Spinal cord (tissue), 10 donors: ENCODE results near the gene MOCS3. TPM values are rescaled to one million over a fixed set of nuclear protein-coding genes. Genes with fewer than 3 reads are reported as not detected.
A peak's percentile ranks its signal among the peaks of the same experiment; 100 is the strongest.

ENCODE experiments used
- DNase-seq, 6 donors: peaks; one replicate each; pipeline versions ENCODE4 v3.0.0 to v3.0.0-alpha.2; 2013 to 2015; ENCODE audit warnings: low spot score in 6 of 6, low read depth in 4 of 6
- H3K27ac ChIP-seq: one replicate; pipeline ENCODE4 v1.5.1; 2013; ENCODE audit warnings: low read depth, low read length, control low read depth
- H3K27me3 ChIP-seq: one replicate; pipeline ENCODE4 v1.6.1; 2013; ENCODE audit warnings: low read length; ENCODE audit not compliant: control insufficient read depth, insufficient read depth
- H3K36me3 ChIP-seq: one replicate; pipeline ENCODE4 v1.6.1; 2013; ENCODE audit warnings: low read length; ENCODE audit not compliant: control insufficient read depth, insufficient read depth
- H3K4me1 ChIP-seq: one replicate; pipeline ENCODE4 v1.6.1; 2013; ENCODE audit warnings: low read length; ENCODE audit not compliant: control insufficient read depth, insufficient read depth
- H3K4me3 ChIP-seq: one replicate; pipeline ENCODE4 v1.5.1; 2013; ENCODE audit warnings: low read depth, low read length, control low read depth
- H3K9me3 ChIP-seq: one replicate; pipeline ENCODE4 v1.6.1; 2013; ENCODE audit warnings: low read length; ENCODE audit not compliant: control insufficient read depth, insufficient read depth
- WGBS: methylation state at CpG from one replicate; pipeline ENCODE4 v1.1.5; 2013; ENCODE audit warnings: missing lambda C conversion rate; ENCODE audit not compliant: insufficient coverage; 5-methylcytosine and 5-hydroxymethylcytosine counted together
- polyA plus RNA-seq, 2 donors: library from polyadenylated mRNA; unstranded; fragments of 120-200 nt; gene quantifications; one replicate each; pipeline ENCODE4 v1.2.1, GENCODE V29; 2013; ENCODE audit not compliant: insufficient read length in 2 of 2
- total RNA-seq, 2 donors: library from RNA; depleted of rRNA in 1 of 2; stranded (reverse); fragments of 120-200 nt in 1 of 2; fragments of >200 nt in 1 of 2; gene quantifications; one replicate each; pipeline versions ENCODE4 v1.2.3 to v1.2.4, GENCODE V29; 2013 to 2014
- donor health status: healthy.

The MOCS3 gene
- total and polyA plus RNA-seq, 4 donors, result 4.3 to 5.8 (median 5.3) TPM

DNA sequence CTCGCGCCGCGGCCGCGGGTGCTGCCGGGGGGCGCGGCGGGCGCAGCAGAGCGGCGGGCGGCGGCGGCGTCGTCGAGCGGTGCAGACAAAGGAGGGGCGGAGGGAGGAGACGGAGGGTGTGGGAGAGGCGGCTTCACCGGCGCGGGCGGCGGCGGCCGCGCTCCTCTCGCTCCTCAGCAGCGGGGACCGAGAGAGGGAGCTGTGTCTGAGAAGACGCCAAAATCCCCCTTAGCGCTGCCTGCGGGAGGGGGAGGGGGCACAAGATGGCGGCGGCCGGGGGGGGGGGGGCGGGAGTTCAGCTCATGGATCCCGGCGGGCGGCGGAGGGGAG lies 27.7 kb upstream of the MOCS3 start:
- DNase-seq, result no peak
- H3K4me1 ChIP-seq, result peaks cover 5% of the 10 kb centered on the region
- no peaks in the 10 kb centered on the region for H3K27me3 ChIP-seq
- no peaks in the 10 kb centered on the region for H3K9me3 ChIP-seq
- H3K27ac ChIP-seq, result peak overlapping the region; percentile 99
- peak overlapping the region; percentile 69 for H3K4me3 ChIP-seq
- WGBS, result under 1% methylated on average over 31 of the region's 45 CpGs
- H3K36me3 ChIP-seq, result peaks cover 3% of the 10 kb centered on the region

- H3K9me3 ChIP-seq, result no peaks in the 10 kb centered on the region
- no peaks in the 10 kb centered on the region for H3K27me3 ChIP-seq
- peak; percentile 87 to 99 (median 93) for DNase-seq
- peak within 1 kb of the TSS; percentile 99 for H3K27ac ChIP-seq
- H3K4me3 ChIP-seq, result peak within 1 kb of the TSS; percentile 74
- H3K36me3 ChIP-seq, result peaks cover 3% of the 10 kb centered on the region
- WGBS, result under 1% methylated on average over 51 of the region's 58 CpGs
- peaks cover 4% of the 10 kb centered on the region for H3K4me1 ChIP-seq
Observed at GRCh38 chr20:50931306-50932015, 27.2 kb upstream of the MOCS3 start, which contains the start of gene ADNP. Gene ADNP, minus strand, starts transcription at chr20:50931437. Its CDS starts 27,441 bp downstream, at chr20:50903996.

DNA sequence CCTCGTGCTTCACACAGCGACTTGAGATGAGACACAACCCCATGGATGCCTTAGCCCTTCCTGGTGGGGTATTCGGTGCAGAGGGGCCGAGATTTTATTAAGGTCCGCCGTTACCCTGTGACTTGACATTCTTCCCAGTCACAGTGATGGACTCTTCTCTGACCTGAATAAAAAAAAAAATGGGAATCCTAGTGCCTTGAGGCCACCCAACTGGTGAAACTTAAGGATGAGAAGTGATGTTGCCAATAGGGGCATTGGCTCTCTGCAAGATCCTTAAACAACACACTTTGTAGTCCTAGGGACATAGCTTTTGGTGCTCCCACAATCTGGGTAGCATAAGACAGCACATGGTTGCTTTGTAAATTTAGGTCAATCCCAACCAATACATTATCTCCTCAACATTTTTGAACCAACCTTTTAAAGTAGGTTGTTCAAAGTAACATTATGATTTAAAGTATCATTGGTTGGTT lies 26.6 kb upstream of the MOCS3 start:
- Histone ChIP-seq H3K4me1 (peaks cover 4% of the 10 kb centered on the region), H3K9me3 (no peaks in the 10 kb centered on the region), H3K27me3 (no peaks in the 10 kb centered on the region), H3K36me3 (peaks cover 3% of the 10 kb centered on the region), H3K27ac (peak overlapping the region; percentile 99), H3K4me3 (peak overlapping the region; percentile 69)
- DNase-seq, result no peak
- 33% methylated on average over 4 of the region's 6 CpGs for WGBS

DNA sequence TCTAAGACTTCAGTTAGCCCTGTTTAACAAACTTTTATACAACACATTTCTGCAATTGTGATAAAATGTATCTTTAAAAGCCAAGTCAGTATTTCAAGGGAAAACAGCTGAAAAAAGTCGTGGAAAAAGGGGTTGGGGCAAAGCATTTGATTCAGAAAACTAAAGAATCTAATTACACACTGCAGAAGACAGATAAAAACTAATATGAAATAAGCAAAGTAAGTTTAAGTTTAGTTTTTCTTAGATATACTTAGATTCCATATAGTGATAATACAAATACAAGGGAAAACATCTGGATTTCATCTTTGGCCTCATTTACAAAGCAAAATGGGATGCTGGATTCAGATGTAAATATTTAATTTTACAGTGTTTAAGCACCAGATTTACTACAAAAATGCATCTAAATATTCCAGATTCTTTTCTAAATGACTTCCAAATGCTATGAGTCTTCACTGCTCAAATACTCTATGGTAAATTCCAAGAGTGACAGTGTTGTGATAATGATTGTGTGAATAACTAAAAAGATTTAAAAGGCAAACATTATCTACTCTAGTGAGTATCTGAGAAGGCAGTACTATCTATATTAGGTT lies 25.8 kb upstream of the MOCS3 start:
- H3K36me3 ChIP-seq, result peaks cover 3% of the 10 kb centered on the region
- WGBS, result no CpG with 5 or more reads among the region's 1 CpG

GRCh38 chr20:50933589-50933988 lies 25.0 kb upstream of the MOCS3 start:
- Histone ChIP-seq H3K27ac (no peak overlapping the region), H3K4me3 (no peak overlapping the region), H3K36me3 (peaks cover 4% of the 10 kb centered on the region), H3K9me3 (no peaks in the 10 kb centered on the region), H3K27me3 (no peaks in the 10 kb centered on the region), H3K4me1 (peaks cover 4% of the 10 kb centered on the region)
- WGBS, result 75% methylated on average over 1 of the region's 1 CpG
- no peak for DNase-seq

More for the DNA sequence above, 25.8 kb upstream of the MOCS3 start:
- Histone ChIP-seq H3K4me3 (no peak overlapping the region), H3K27me3 (no peaks in the 10 kb centered on the region), H3K27ac (no peak overlapping the region), H3K4me1 (peaks cover 4% of the 10 kb centered on the region), H3K9me3 (no peaks in the 10 kb centered on the region)
- no peak for DNase-seq

DNA sequence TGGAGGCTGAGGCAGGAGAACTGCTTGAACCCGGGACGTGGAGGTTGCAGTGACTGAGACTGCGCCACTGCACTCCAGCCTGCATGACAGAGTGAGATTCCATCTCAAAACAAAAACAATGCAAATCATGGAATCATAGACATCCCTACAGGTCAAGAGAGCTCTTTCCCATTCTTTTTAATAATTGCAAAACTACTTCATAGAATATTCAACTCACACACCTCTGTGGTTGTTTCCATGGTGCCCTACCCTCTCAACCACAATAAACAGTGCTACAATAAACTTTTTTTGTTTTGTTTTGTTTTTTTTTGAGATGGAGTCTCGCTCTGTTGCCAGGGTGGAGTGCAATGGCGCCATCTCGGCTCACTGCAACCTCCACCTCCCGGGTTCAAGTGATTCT lies 15.5 kb upstream of the MOCS3 start:
- Histone ChIP-seq H3K27ac (no peak overlapping the region), H3K36me3 (peaks cover 64% of the 10 kb centered on the region), H3K4me3 (no peak overlapping the region), H3K9me3 (no peaks in the 10 kb centered on the region), H3K27me3 (no peaks in the 10 kb centered on the region), H3K4me1 (no peaks in the 10 kb centered on the region)
- no peak for DNase-seq
- WGBS, result 100% methylated on average over 3 of the region's 7 CpGs

GRCh38 chr20:50948132-50948785 lies 10.4 kb upstream of the MOCS3 start:
- WGBS, result 60% methylated on average over 1 of the region's 4 CpGs
- Histone ChIP-seq H3K9me3 (no peaks in the 10 kb centered on the region), H3K36me3 (peaks cover 50% of the 10 kb centered on the region), H3K4me1 (no peaks in the 10 kb centered on the region), H3K27me3 (no peaks in the 10 kb centered on the region), H3K4me3 (no peak overlapping the region), H3K27ac (no peak overlapping the region)
- DNase-seq, result no peak

DNA sequence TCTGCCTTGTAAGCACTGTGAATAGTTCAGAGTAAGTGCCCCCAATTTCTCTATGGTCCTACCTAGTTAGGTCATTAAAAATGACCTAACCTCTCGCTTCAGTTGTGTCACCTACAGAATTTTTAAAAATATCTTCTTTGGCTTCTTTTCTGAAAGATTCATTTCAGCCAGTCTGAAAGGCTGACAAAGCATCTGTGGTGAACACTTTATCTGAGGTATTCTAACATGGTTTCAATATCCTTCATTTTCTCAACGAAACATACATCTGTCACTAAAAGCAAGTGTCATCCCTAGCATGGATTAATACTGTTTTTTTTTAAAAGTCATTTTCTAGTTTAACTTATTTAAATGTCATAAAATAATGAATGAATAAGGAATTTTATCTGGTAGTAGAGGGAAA lies 5.4 kb upstream of the MOCS3 start:
- Histone ChIP-seq H3K4me1 (peaks cover 13% of the 10 kb centered on the region), H3K27me3 (no peaks in the 10 kb centered on the region), H3K4me3 (no peak overlapping the region), H3K36me3 (peaks cover 16% of the 10 kb centered on the region), H3K27ac (no peak overlapping the region), H3K9me3 (no peaks in the 10 kb centered on the region)
- no peak for DNase-seq
- WGBS, result no CpG with 5 or more reads among the region's 2 CpGs

- DNase-seq, result no peak
- Histone ChIP-seq H3K4me1 (peaks cover 13% of the 10 kb centered on the region), H3K36me3 (peaks cover 13% of the 10 kb centered on the region), H3K4me3 (no peak overlapping the region), H3K27ac (no peak overlapping the region), H3K27me3 (no peaks in the 10 kb centered on the region), H3K9me3 (no peaks in the 10 kb centered on the region)
Observed at GRCh38 chr20:50953821-50954220, 4.8 kb upstream of the MOCS3 start.
